HFFc6 (cell line): ENCODE measurements around the gene TENM4. TPM values are rescaled to one million over a fixed set of nuclear protein-coding genes. Genes with fewer than 3 reads are reported as not detected.

Source experiments
- DNase-seq: peaks from one replicate; pipeline ENCODE4 v3.0.0-alpha.2; 2018
- H3K27ac Mint-ChIP-seq: 2 replicates; pipeline ENCODE4 v1.8.0; 2020; ENCODE audit warnings: mild to moderate bottlenecking, mixed read lengths
- H3K27me3 Mint-ChIP-seq: 2 replicates; pipeline ENCODE4 v1.8.0; 2021; ENCODE audit warnings: mild to moderate bottlenecking, moderate library complexity, mixed read lengths; ENCODE audit not compliant: insufficient read depth
- H3K36me3 Mint-ChIP-seq: 2 replicates; pipeline ENCODE4 v1.8.0; 2021; ENCODE audit warnings: low read depth, mixed read lengths
- H3K4me1 Mint-ChIP-seq: 2 replicates; pipeline ENCODE4 v1.8.0; 2020; ENCODE audit warnings: low read depth, mixed read lengths
- H3K4me3 Mint-ChIP-seq: 2 replicates; pipeline ENCODE4 v1.8.0; 2020; ENCODE audit warnings: mild to moderate bottlenecking, moderate library complexity, mixed read lengths
- H3K9me3 Mint-ChIP-seq: 2 replicates; pipeline ENCODE4 v1.8.0; 2020; ENCODE audit warnings: mild to moderate bottlenecking, mixed read lengths
- CTCF ChIP-seq: fragments of 200-600 bp; sonication (generic); IDR thresholded peaks from 2 replicates; pipeline ENCODE4 v1.5.0; 2021; ENCODE audit warnings: antibody characterized with exemption, mild to moderate bottlenecking
- total RNA-seq, 6 experiments: library from RNA; stranded (reverse); fragmentation: NEBNext Ultra II Directional; extraction: Animal tissue kit (Norgen Biotek cat#: 25700); gene quantifications; 2 replicates in 1 of 6; 3 replicates in 5 of 6; pipeline ENCODE4 v1.2.3, GENCODE V29; 2021

TENM4 gene
- total RNA-seq, 6 experiments from 2014 or later = 20.9 to 45.5 (median 26.5) TPM

- H3K4me3 Mint-ChIP-seq = no peak overlapping the region
- H3K9me3 Mint-ChIP-seq = peaks cover 8% of the 10 kb centered on the region
- DNase-seq = no peak
- H3K27me3 Mint-ChIP-seq = no peaks in the 10 kb centered on the region; the same call in 1 of the 2 replicates
- TF ChIP-seq CTCF = no peak
- peaks cover 44% of the 10 kb centered on the region for H3K4me1 Mint-ChIP-seq
- peaks cover 10% of the 10 kb centered on the region for H3K36me3 Mint-ChIP-seq
- no peak overlapping the region for H3K27ac Mint-ChIP-seq
These were observed 343.5 kb downstream of the TENM4 start for GRCh38 chr11:79097246-79097875.

- Mint-ChIP-seq H3K4me3 (no peak overlapping the region), H3K9me3 (peaks cover 8% of the 10 kb centered on the region), H3K4me1 (peaks cover 54% of the 10 kb centered on the region), H3K27ac (no peak overlapping the region), H3K27me3 (no peaks in the 10 kb centered on the region; the same call in 1 of the 2 replicates), H3K36me3 (peaks cover 10% of the 10 kb centered on the region)
- DNase-seq = no peak
- TF ChIP-seq CTCF = no peak
These were observed 345.4 kb downstream of the TENM4 start for GRCh38 chr11:79095424-79095823.

GRCh38 chr11:79094616-79095015 lies 346.2 kb downstream of the TENM4 start:
- TF ChIP-seq CTCF = no peak
- DNase-seq = no peak
- H3K36me3 Mint-ChIP-seq = peaks cover 10% of the 10 kb centered on the region
- no peak overlapping the region for H3K27ac Mint-ChIP-seq
- peaks cover 50% of the 10 kb centered on the region for H3K4me1 Mint-ChIP-seq
- H3K27me3 Mint-ChIP-seq = no peaks in the 10 kb centered on the region; the same call in 1 of the 2 replicates
- no peak overlapping the region for H3K4me3 Mint-ChIP-seq
- H3K9me3 Mint-ChIP-seq = peaks cover 8% of the 10 kb centered on the region

- peak overlapping the region; percentile 47; the same call in 1 of the 2 replicates for H3K4me3 Mint-ChIP-seq
- DNase-seq = peak; percentile 99
- peak overlapping the region; percentile 81 for H3K27ac Mint-ChIP-seq
- H3K9me3 Mint-ChIP-seq = peaks cover 8% of the 10 kb centered on the region
- H3K36me3 Mint-ChIP-seq = peaks cover 10% of the 10 kb centered on the region
- H3K4me1 Mint-ChIP-seq = peaks cover 44% of the 10 kb centered on the region
- no peaks in the 10 kb centered on the region; the same call in 1 of the 2 replicates for H3K27me3 Mint-ChIP-seq
- TF ChIP-seq CTCF = no peak
These were observed 348.0 kb downstream of the TENM4 start for GRCh38 chr11:79092791-79093353.

- Mint-ChIP-seq H3K9me3 (peaks cover 8% of the 10 kb centered on the region), H3K36me3 (peaks cover 15% of the 10 kb centered on the region), H3K4me1 (peaks cover 66% of the 10 kb centered on the region), H3K4me3 (no peak overlapping the region), H3K27ac (no peak overlapping the region), H3K27me3 (no peaks in the 10 kb centered on the region)
- no peak for DNase-seq
- no peak for TF ChIP-seq CTCF
These were observed 350.6 kb downstream of the TENM4 start for GRCh38 chr11:79090191-79090705.
